Measurements from ENCODE around the gene OR10A6.

DNA sequence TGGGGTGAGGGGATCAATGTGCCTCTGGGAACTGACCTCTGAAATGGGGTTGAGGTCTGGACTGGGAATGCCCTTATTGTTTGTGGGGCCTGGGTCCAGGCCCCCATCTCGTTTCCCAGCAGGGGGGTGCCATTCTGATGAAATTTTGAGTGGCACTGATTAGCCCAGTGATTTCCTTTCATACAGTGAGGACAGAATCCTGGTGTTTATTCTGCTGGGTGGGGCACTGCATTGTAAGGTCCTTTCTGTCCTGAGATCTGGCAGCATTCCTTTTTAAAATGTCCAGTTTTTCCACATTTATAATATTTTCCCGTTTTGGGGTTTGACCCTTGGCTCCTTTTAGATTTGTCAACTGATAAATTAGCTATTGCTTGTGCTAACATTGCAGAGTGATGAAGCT lies 27.1 kb downstream of the OR10A6 start:
- TF ChIP-seq FOXM1 (IDR thresholded peaks at IDR 0.05; ENCODE audit: borderline replicate concordance, low read depth) (no peak), RAD21 (IDR thresholded peaks at IDR 0.05; ENCODE audit: low read depth) (no peak), TAF1 (IDR thresholded peaks at IDR 0.05; ENCODE audit: low read depth) (no peak), YY1 (IDR thresholded peaks at IDR 0.05; ENCODE audit: low read depth) (no peak), EP300 (IDR thresholded peaks at IDR 0.05; ENCODE audit: borderline replicate concordance) (no peak), NFIC (IDR thresholded peaks at IDR 0.05) (no peak), TEAD4 (IDR thresholded peaks at IDR 0.05) (no peak), CEBPB (IDR thresholded peaks at IDR 0.05) (no peak), EGR1 (IDR thresholded peaks at IDR 0.05) (no peak), TCF12 (IDR thresholded peaks at IDR 0.05; ENCODE audit: low read depth) (no peak)
- TF ChIP-seq, protein P1, sequence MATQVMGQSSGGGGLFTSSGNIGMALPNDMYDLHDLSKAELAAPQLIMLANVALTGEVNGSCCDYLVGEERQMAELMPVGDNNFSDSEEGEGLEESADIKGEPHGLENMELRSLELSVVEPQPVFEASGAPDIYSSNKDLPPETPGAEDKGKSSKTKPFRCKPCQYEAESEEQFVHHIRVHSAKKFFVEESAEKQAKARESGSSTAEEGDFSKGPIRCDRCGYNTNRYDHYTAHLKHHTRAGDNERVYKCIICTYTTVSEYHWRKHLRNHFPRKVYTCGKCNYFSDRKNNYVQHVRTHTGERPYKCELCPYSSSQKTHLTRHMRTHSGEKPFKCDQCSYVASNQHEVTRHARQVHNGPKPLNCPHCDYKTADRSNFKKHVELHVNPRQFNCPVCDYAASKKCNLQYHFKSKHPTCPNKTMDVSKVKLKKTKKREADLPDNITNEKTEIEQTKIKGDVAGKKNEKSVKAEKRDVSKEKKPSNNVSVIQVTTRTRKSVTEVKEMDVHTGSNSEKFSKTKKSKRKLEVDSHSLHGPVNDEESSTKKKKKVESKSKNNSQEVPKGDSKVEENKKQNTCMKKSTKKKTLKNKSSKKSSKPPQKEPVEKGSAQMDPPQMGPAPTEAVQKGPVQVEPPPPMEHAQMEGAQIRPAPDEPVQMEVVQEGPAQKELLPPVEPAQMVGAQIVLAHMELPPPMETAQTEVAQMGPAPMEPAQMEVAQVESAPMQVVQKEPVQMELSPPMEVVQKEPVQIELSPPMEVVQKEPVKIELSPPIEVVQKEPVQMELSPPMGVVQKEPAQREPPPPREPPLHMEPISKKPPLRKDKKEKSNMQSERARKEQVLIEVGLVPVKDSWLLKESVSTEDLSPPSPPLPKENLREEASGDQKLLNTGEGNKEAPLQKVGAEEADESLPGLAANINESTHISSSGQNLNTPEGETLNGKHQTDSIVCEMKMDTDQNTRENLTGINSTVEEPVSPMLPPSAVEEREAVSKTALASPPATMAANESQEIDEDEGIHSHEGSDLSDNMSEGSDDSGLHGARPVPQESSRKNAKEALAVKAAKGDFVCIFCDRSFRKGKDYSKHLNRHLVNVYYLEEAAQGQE (IDR thresholded peaks at IDR 0.05; ENCODE audit: low read depth) = no peak
- TF ChIP-seq, protein P2, sequence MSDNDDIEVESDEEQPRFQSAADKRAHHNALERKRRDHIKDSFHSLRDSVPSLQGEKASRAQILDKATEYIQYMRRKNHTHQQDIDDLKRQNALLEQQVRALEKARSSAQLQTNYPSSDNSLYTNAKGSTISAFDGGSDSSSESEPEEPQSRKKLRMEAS (IDR thresholded peaks at IDR 0.05) = no peak
- TF ChIP-seq, protein P3, sequence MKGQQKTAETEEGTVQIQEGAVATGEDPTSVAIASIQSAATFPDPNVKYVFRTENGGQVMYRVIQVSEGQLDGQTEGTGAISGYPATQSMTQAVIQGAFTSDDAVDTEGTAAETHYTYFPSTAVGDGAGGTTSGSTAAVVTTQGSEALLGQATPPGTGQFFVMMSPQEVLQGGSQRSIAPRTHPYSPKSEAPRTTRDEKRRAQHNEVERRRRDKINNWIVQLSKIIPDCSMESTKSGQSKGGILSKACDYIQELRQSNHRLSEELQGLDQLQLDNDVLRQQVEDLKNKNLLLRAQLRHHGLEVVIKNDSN (IDR thresholded peaks at IDR 0.05) = no peak
